Kidney (tissue), 14 donors: ENCODE measurements around the gene CYP24A1. TPM values are rescaled to one million over a fixed set of nuclear protein-coding genes. Genes with fewer than 3 reads are reported as not detected.
A peak's percentile ranks its signal among the peaks of the same experiment; 100 is the strongest.

Experiments
- DNase-seq, 5 donors: peaks; one replicate each; pipeline ENCODE4 v3.0.0-alpha.2; 2013 to 2020
- FAIRE-seq: peaks from 2 replicates; lab custom pipeline; 2012; peaks lifted over from hg19 to GRCh38; lab: Jason Lieb, UNC
- H3K27ac ChIP-seq, 2 donors: one replicate each; pipeline ENCODE4 v1.7.0; 2013; ENCODE audit warnings: low read depth in 2 of 2, low read length in 2 of 2, inconsistent platforms in 1 of 2
- H3K27me3 ChIP-seq: one replicate; pipeline ENCODE4 v1.7.1; 2013; ENCODE audit warnings: low read length, inconsistent platforms; ENCODE audit not compliant: control insufficient read depth, insufficient read depth
- H3K36me3 ChIP-seq, 3 donors: one replicate each; pipeline versions ENCODE4 v1.7.0 to v1.7.1; 2013; ENCODE audit warnings: low read length in 3 of 3, control low read depth in 1 of 3, inconsistent platforms in 1 of 3; ENCODE audit not compliant: insufficient read depth in 3 of 3, control insufficient read depth in 2 of 3
- H3K4me1 ChIP-seq, 3 donors: one replicate each; pipeline versions ENCODE4 v1.7.0 to v1.7.1; 2013; ENCODE audit warnings: low read length in 3 of 3, inconsistent platforms in 1 of 3, low read depth in 1 of 3; ENCODE audit not compliant: control insufficient read depth in 2 of 3, insufficient read depth in 2 of 3
- H3K4me3 ChIP-seq, 3 donors: one replicate each; pipeline versions ENCODE4 v1.7.0 to v1.8.1; 2013; ENCODE audit warnings: low read length in 3 of 3, control low read depth in 1 of 3, inconsistent platforms in 1 of 3
- H3K9ac ChIP-seq, 3 donors: one replicate each; pipeline versions ENCODE4 v1.7.0 to v1.7.1; 2013; ENCODE audit warnings: low read length in 3 of 3, control low read depth in 1 of 3, inconsistent platforms in 1 of 3
- H3K9me3 ChIP-seq, 3 donors: one replicate each; pipeline versions ENCODE4 v1.7.0 to v1.7.1; 2013; ENCODE audit warnings: low read length in 3 of 3, control low read depth in 1 of 3, inconsistent platforms in 1 of 3; ENCODE audit not compliant: control insufficient read depth in 2 of 3, insufficient read depth in 1 of 3
- CTCF ChIP-seq: IDR thresholded peaks from 3 replicates; pipeline ENCODE4 v1.5.1; 2012; ENCODE audit warnings: mild to moderate bottlenecking, moderate library complexity, borderline replicate concordance; ENCODE audit not compliant: insufficient read depth; ENCODE audit errors: extremely low read depth
- intact Hi-C: fragments of 100-400 bp; cut with DNase I; formaldehyde crosslinking; loops from one replicate; pipeline ENCODE4 v1.11.1; 2022
- polyA plus RNA-seq: library from polyadenylated mRNA; stranded (reverse); fragments of 350-450 nt; fragmentation: Illumina TruSeq; extraction: RNeasy Lipid Tissue Mini Kit (QIAGEN cat#74804); gene quantifications from one replicate; pipeline ENCODE4 v1.2.3, GENCODE V29; 2014; ENCODE audit warnings: low read depth, low replicate concordance; ENCODE audit not compliant: insufficient read depth
- total RNA-seq: library from RNA; stranded (reverse); fragmentation: NEBNext Ultra II Directional; extraction: Animal tissue kit (Norgen Biotek cat#: 25700); gene quantifications from one replicate; pipeline ENCODE4 v1.2.1, GENCODE V29; 2021
- donor health status: control.
- donor health status: control.
- donor health status: control.
- donor health status: control.
- donor health status: control.
- donor health status: DM: yes; HTN: yes; CAD: no.
- donor health status: Normal renal cell carcinoma (clear cell type).

CYP24A1 gene
- total and polyA plus RNA-seq, 2 donors from 2014 or later, result 15.4 to 39.0 TPM

GRCh38 chr20:54122681-54123586, 50.9 kb downstream of the CYP24A1 start:
- DNase-seq (no peak), FAIRE-seq (no peak)
- no peaks in the 10 kb centered on the region for H3K27me3 ChIP-seq
- H3K9ac ChIP-seq, result peak overlapping the region in 1 of 3 donors; percentile 5
- H3K36me3 ChIP-seq, result no peaks in the 10 kb centered on the region
- H3K4me3 ChIP-seq, result no peak overlapping the region
- H3K9me3 ChIP-seq, result no peaks in the 10 kb centered on the region
- peak overlapping the region; percentile 86 to 90 for H3K27ac ChIP-seq
- no peak for TF ChIP-seq CTCF
- H3K4me1 ChIP-seq, result peaks cover 0 to 31% (median 7%) of the 10 kb centered on the region in 3 donors
- intact Hi-C loops, result no loop called here

- H3K27ac ChIP-seq, result peak overlapping the region in 1 of 2 donors; percentile 90
- FAIRE-seq (no peak), DNase-seq (no peak)
- H3K27me3 ChIP-seq, result no peaks in the 10 kb centered on the region
- H3K4me3 ChIP-seq, result no peak overlapping the region
- no peaks in the 10 kb centered on the region for H3K9me3 ChIP-seq
- no peaks in the 10 kb centered on the region for H3K36me3 ChIP-seq
- no peak overlapping the region for H3K9ac ChIP-seq
- intact Hi-C loops, result no loop called here
- TF ChIP-seq CTCF, result no peak
- H3K4me1 ChIP-seq, result peaks cover 0 to 31% (median 7%) of the 10 kb centered on the region in 3 donors
Measured at GRCh38 chr20:54122189-54122588, 51.6 kb downstream of the CYP24A1 start.

GRCh38 chr20:54119744-54120143, 54.0 kb downstream of the CYP24A1 start:
- DNase-seq, result no peak
- no peaks in the 10 kb centered on the region for H3K36me3 ChIP-seq
- no peak overlapping the region for H3K27ac ChIP-seq
- H3K9me3 ChIP-seq, result no peaks in the 10 kb centered on the region
- TF ChIP-seq CTCF, result no peak
- no peak overlapping the region for H3K9ac ChIP-seq
- no peaks in the 10 kb centered on the region for H3K27me3 ChIP-seq
- H3K4me3 ChIP-seq, result no peak overlapping the region
- intact Hi-C loops, result no loop called here
- no peak for FAIRE-seq
- H3K4me1 ChIP-seq, result peaks cover 0 to 38% (median 9%) of the 10 kb centered on the region in 3 donors
